Adrenal gland (tissue), 5 donors: ENCODE data around the gene SLC19A3.

ENCODE experiments used
- CTCF ChIP-seq, 6 experiments: fragments of 450-650 bp in 4 of 6; fragments of 200-600 bp in 2 of 6; sonication (generic) in 1 of 6; IDR thresholded peaks; 1 replicate in 5 of 6; 2 replicates in 1 of 6; pipeline versions ENCODE4 v1.5.1 to v1.8.0; 2016 to 2021; ENCODE audit warnings: antibody characterized with exemption in 6 of 6, mild to moderate bottlenecking in 2 of 6, moderate library complexity in 1 of 6
- POLR2A ChIP-seq, 2 donors: fragments of 450-650 bp; IDR thresholded peaks; one replicate each; pipeline ENCODE4 v1.6.1; 2017; ENCODE audit warnings: antibody characterized with exemption in 2 of 2, mild to moderate bottlenecking in 2 of 2, moderate library complexity in 1 of 2
- donor health status: DM: no; HTN: no; CAD: no.

GRCh38 chr2:227684258-227684657, 33.6 kb downstream of the SLC19A3 start:
- TF ChIP-seq CTCF (IDR thresholded peaks at IDR 0.05) = no peak
- TF ChIP-seq POLR2A (IDR thresholded peaks at IDR 0.05) = no peak
